WERI-Rb-1 (cell line): Measurements from ENCODE around the gene THSD8.
A peak's percentile ranks its signal among the peaks of the same experiment; 100 is the strongest.

Experiments used
- DNase-seq: peaks from one replicate; pipeline ENCODE4 v3.0.0-alpha.2; 2020
- H3K27ac ChIP-seq: fragments of 250-450 bp; sonication (Bioruptor Pico); 2 replicates; pipeline ENCODE4 v1.5.1; 2020; ENCODE audit warnings: mild to moderate bottlenecking, moderate library complexity
- H3K27me3 ChIP-seq: fragments of 250-450 bp; sonication (Bioruptor Pico); 2 replicates; pipeline ENCODE4 v1.5.1; 2021; ENCODE audit warnings: mild to moderate bottlenecking, low read depth, moderate library complexity; ENCODE audit not compliant: insufficient read depth, severe bottlenecking
- H3K36me3 ChIP-seq: fragments of 250-450 bp; sonication (Bioruptor Pico); 2 replicates; pipeline ENCODE4 v1.5.1; 2020; ENCODE audit warnings: mild to moderate bottlenecking, moderate library complexity
- H3K4me3 ChIP-seq: 2 replicates; pipeline ENCODE4 v1.5.1; 2011; ENCODE audit warnings: low read depth, mild to moderate bottlenecking, control low read depth, low read length
- H3K9me3 ChIP-seq: fragments of 250-450 bp; sonication (Bioruptor Pico); 2 replicates; pipeline ENCODE4 v1.5.1; 2021; ENCODE audit warnings: mild to moderate bottlenecking, moderate library complexity; ENCODE audit not compliant: severe bottlenecking
- TF ChIP-seq, protein P1 (sequence below): IDR thresholded peaks from 2 replicates; pipeline ENCODE4 v1.5.1; 2011; ENCODE audit warnings: low read depth, mild to moderate bottlenecking, control low read depth, inconsistent platforms, low read length

Gene THSD8

DNA sequence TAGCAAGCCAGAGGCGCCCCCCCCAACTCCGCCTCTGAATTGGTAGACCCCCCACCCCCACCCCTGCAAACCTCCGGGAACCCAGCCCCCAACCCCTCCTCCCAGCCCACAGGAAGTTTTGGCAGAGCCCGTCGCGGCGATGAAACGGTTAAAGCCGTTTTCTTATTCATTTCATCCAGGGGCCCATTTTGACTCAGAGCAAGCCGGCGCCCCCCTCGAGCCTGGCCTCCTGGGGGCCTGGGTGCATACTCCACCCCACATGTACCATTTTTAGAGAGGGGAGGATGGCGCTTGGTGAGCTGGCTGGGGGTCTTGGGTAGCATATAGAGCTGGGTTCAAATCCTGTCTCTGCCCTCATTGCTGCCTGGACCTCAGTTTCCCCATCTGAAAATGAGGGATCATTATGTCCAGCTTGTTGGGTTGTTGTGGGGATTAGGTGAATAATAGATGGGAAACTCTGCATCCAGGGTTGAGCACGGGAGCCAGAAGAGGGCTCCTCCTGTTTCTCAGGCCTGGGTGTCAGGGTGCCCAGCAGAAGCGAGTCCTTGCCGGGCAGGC is 18.5 kb upstream of the THSD8 start:
- peak overlapping the region; percentile 96 for H3K27ac ChIP-seq
- no peak for DNase-seq
- TF ChIP-seq, protein P1, sequence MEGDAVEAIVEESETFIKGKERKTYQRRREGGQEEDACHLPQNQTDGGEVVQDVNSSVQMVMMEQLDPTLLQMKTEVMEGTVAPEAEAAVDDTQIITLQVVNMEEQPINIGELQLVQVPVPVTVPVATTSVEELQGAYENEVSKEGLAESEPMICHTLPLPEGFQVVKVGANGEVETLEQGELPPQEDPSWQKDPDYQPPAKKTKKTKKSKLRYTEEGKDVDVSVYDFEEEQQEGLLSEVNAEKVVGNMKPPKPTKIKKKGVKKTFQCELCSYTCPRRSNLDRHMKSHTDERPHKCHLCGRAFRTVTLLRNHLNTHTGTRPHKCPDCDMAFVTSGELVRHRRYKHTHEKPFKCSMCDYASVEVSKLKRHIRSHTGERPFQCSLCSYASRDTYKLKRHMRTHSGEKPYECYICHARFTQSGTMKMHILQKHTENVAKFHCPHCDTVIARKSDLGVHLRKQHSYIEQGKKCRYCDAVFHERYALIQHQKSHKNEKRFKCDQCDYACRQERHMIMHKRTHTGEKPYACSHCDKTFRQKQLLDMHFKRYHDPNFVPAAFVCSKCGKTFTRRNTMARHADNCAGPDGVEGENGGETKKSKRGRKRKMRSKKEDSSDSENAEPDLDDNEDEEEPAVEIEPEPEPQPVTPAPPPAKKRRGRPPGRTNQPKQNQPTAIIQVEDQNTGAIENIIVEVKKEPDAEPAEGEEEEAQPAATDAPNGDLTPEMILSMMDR = no peak
- H3K4me3 ChIP-seq = peak overlapping the region; percentile 56
- H3K9me3 ChIP-seq = no peaks in the 10 kb centered on the region
- no peaks in the 10 kb centered on the region for H3K27me3 ChIP-seq
- no peaks in the 10 kb centered on the region for H3K36me3 ChIP-seq

DNA sequence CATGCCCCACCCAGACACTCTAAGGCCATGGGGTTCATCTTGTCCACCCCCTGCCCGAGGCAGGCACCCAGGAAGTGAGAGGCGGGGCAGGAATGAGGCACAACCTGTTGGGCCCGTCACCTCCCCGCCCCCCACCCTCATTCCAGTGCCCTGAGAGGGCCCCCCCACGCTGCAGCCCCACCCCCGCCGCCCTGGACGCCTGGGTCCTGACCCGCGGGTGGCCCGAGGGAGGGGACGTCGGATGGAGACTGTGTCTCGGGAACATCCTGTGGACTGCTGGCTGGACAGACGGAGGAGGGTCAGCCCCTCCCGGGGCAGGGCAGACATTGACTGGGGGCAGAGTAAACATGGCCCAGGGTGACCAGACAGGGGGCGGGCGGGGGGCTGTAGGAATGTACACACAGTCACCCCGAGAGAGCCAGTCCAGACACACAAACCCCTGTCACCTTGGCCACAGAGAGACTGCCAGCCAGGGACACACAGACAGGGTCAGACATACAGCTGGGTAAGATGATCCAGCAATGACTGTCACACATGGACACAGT is 17.9 kb upstream of the THSD8 start:
- H3K4me3 ChIP-seq = no peak overlapping the region
- peak overlapping the region; percentile 96 for H3K27ac ChIP-seq
- no peaks in the 10 kb centered on the region for H3K9me3 ChIP-seq
- H3K36me3 ChIP-seq = no peaks in the 10 kb centered on the region
- no peak for DNase-seq
- TF ChIP-seq, protein P1 = no peak
- no peaks in the 10 kb centered on the region for H3K27me3 ChIP-seq

DNA sequence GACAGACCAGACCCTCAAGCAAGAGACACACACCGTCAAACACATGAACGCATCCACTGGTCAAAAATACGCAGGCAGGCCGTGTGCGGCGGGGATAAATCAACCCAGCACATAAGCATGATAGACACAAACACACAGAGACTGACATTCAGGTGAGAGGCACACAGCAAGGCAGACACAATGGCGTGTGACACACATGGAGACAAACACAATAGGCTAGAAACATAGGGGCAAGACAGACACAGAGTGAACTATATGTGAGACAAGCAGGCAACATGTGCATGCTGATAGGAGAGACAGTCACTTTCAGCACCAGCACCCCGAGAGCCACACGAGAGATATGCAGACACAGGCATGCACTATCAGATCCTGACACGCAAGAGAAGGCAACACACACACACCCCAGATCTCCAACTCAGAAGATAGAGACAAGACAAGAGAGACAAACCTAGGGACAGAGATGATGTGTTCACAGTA is 17.4 kb upstream of the THSD8 start:
- DNase-seq = no peak
- H3K4me3 ChIP-seq = no peak overlapping the region
- peak overlapping the region; percentile 96 for H3K27ac ChIP-seq
- TF ChIP-seq, protein P1 = no peak
- H3K27me3 ChIP-seq = no peaks in the 10 kb centered on the region
- no peaks in the 10 kb centered on the region for H3K36me3 ChIP-seq
- no peaks in the 10 kb centered on the region for H3K9me3 ChIP-seq

DNA sequence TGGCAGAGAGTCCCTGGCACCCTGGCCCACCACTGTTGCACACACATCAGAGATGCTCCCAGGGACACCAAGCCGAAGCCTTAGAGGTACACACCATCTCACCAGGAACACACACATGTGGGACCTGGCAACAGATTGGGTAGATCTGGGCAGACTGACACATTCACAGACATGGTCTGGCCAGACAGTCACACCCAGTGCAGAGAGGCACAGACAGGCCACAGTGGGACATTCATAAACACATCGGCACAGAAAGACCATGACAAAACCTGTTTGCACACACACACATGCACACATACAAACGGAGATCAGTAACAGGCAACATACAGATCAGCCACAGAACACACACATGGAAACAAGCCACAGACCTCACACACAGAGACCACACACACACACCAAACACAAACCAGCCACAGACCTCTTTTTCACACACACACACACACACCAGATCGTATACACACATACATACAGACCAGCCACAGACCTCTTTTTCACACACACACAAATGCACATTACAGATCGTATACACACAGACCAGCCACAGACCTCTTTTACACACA is 16.9 kb upstream of the THSD8 start:
- peak overlapping the region; percentile 96 for H3K27ac ChIP-seq
- TF ChIP-seq, protein P1 = no peak
- H3K4me3 ChIP-seq = no peak overlapping the region
- H3K27me3 ChIP-seq = no peaks in the 10 kb centered on the region
- H3K9me3 ChIP-seq = no peaks in the 10 kb centered on the region
- H3K36me3 ChIP-seq = no peaks in the 10 kb centered on the region
- no peak for DNase-seq

DNA sequence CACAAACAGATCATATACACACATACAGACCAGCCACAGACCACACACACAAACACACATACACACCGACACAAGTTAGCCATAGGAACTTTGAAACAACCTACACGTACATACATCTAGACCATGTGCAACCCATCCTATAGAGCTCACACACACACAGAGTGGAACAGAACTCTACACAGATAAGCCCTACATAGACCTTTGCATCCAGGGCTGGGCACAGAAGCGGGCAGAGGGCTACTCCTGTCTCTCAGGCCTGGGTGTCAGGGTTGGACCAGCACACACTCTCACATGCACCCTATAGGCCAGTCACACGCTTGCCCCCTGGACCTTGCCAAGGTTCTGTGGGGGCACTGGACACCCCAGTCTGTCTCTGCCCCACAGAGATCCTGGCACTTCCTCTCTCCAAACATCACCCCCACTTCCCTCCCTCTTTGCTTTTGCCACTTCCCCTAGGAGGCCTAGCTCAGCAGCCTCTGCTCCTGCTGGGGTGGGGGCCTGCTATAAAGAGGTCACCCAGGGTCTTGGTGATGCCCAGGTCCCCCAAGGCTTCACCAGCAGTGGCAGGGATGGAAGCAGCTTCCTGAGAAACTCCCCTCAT is 16.3 kb upstream of the THSD8 start:
- DNase-seq = no peak

More for the DNA sequence above, 16.3 kb upstream of the THSD8 start:
- H3K27me3 ChIP-seq = no peaks in the 10 kb centered on the region
- no peaks in the 10 kb centered on the region for H3K9me3 ChIP-seq
- TF ChIP-seq, protein P1 = no peak
- H3K27ac ChIP-seq = peak overlapping the region; percentile 96
- no peaks in the 10 kb centered on the region for H3K36me3 ChIP-seq
- no peak overlapping the region for H3K4me3 ChIP-seq
